NCI-H774 (cell line): ENCODE results near the gene ITK.

ENCODE experiments used
- DNase-seq: peaks from one replicate; lab custom pipeline; 2025; lab: John Stamatoyannopoulos, UW

Gene ITK

GRCh38 chr5:157282150-157282549 is 101.5 kb downstream of the ITK start:
- no peak for DNase-seq

DNA sequence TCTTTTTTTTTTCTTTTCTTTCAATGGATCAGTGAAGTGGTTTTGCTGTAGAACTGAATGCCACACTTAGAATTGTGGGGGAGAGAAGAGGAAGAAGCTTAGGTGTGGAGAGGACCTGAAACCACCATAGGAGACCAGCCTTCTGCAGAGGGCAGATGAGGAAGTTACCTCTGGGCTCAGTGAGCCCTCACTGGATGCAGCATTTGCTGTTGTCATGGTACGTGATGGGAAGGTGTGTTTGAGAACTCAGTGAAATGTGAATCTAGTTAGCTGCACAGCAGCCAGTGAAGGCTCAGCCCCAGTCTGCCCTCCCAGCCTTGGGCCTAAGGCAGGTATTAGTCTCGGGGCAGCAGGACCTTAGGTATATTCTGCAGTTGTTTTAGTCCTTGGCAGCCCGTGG is 102.8 kb downstream of the ITK start:
- no peak for DNase-seq

- no peak for DNase-seq
Measured at GRCh38 chr5:157284458-157285212, 104.0 kb downstream of the ITK start.

- no peak for DNase-seq
Measured at GRCh38 chr5:157285310-157286035, 104.8 kb downstream of the ITK start.

DNA sequence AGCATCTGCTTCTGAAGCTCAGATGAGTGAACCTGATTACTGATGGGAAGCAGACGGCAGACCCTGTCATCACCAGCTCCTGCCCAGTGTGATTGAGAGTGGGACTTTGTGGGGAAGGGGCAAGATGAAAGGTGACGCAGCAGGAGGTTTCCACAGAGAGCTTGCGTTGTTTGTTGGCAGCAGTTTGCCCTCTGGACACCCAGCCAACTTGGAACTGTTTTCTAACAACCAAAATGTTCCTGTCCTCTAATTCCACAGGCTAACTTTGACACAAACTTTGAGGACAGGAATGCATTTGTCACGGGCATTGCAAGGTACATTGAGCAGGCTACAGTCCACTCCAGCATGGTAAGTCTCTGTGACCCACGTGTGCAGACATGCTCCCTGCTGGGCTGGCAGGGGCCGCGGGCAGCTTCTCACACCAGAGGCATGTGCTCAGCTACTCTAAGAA is 106.1 kb downstream of the ITK start:
- DNase-seq = no peak

DNA sequence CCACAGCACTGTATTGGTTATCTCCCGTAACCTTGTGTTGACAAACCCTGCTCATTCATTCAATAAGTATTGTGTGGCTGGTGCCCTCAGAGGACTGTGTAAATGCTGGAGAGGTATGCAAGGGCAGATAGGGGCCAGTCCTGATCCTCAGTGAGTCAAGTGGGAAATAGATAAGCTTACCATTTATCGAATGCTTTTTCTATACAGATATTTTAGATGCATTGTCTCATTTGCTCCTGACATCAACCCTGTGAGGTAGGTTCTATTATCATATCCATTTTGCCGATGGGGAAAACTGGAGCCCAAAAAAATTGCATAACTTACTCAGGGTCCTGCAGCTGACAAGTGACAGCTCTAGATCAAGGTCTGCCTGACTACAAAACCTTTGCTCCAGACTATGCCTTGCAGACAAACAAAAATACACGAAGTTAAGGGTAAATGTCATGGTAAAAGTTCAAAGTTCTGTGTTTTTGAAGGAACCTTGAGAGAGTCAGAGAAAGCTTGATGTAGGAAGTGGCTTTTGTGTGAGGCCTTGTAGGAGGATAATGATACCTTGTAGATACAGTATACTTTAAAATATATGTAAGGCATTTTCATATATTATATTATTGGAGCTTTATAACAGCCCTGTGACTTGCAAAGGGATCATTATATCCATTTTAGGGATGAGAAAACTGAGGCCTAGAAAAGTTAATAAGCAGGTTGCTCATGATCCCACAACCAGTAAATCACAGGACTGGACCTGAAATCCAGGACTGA is 107.9 kb downstream of the ITK start:
- no peak for DNase-seq

- DNase-seq = no peak
Measured at GRCh38 chr5:157289164-157289819, 108.7 kb downstream of the ITK start.

GRCh38 chr5:157290156-157290980 is 109.7 kb downstream of the ITK start:
- DNase-seq = no peak

- DNase-seq = no peak
Measured at GRCh38 chr5:157290981-157291711, 110.5 kb downstream of the ITK start.

DNA sequence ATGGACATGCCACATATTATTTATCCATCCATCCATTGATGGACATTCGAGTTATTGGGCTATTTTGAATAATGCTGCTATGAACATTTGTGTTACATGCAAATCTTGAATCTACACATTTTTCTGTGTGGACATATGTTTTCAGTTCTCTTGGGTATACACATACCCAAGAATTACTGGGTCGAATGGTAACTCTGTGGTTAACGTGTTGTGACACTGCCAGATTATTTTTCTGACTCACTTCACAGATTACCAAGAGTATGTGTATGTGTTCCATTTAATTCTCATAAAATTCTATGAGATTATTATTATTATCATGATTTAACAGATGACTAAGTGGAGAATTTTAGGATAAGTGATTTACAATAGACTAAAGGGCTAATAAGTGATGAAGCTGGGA is 112.0 kb downstream of the ITK start:
- no peak for DNase-seq

GRCh38 chr5:157294407-157295091 is 113.9 kb downstream of the ITK start:
- no peak for DNase-seq

- DNase-seq = peak; percentile 73
Measured at GRCh38 chr5:157295247-157295646, 114.6 kb downstream of the ITK start.

GRCh38 chr5:157300564-157300963 is 119.9 kb downstream of the ITK start:
- no peak for DNase-seq

DNA sequence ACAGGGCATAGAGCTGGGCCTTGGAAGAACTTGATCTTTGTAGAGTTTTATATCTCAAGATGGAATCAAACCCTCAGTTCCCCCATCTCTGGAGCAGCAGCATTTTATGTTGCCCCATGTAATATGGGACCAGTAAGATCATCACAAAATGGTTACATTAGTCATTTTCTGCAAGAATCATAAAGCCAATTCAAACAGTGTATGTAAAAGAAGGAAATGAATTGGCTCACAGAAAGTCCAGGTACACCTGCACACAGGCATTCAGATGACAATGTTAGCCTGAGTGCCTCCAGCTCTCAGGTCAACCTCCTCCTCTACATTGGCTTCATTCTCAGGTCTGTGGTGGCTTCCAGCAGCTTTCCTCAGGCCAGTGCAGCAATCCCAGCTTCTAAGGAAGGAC is 120.4 kb downstream of the ITK start:
- no peak for DNase-seq

GRCh38 chr5:157303023-157303422 is 122.4 kb downstream of the ITK start:
- no peak for DNase-seq

- no peak for DNase-seq
Measured at GRCh38 chr5:157303667-157304327, 123.2 kb downstream of the ITK start.
